GM21619 (cell line): ENCODE measurements around the gene RIC8A.

Source experiments
- ATAC-seq: cut with Tn5 transposase; IDR thresholded peaks from one replicate; pipeline ENCODE4 v1.9.1; 2021; ENCODE audit not compliant: unreplicated experiment

The RIC8A gene

GRCh38 chr11:240315-240714, 32.8 kb downstream of the RIC8A start:
- ATAC-seq, result no peak

- ATAC-seq, result no peak
Measured at GRCh38 chr11:241634-242033, 34.1 kb downstream of the RIC8A start.

- no peak for ATAC-seq
Measured at GRCh38 chr11:244376-244775, 36.9 kb downstream of the RIC8A start.

- ATAC-seq, result no peak
Measured at GRCh38 chr11:249062-249461, 41.6 kb downstream of the RIC8A start.

GRCh38 chr11:250274-250673, 42.8 kb downstream of the RIC8A start:
- ATAC-seq, result no peak

- ATAC-seq, result no peak
Measured at GRCh38 chr11:250740-251299, 43.3 kb downstream of the RIC8A start.

- ATAC-seq, result no peak
Measured at GRCh38 chr11:251550-251949, 44.0 kb downstream of the RIC8A start.

- ATAC-seq, result no peak
Measured at GRCh38 chr11:252666-253065, 45.2 kb downstream of the RIC8A start.

- no peak for ATAC-seq
Measured at GRCh38 chr11:253160-253885, 45.8 kb downstream of the RIC8A start.

GRCh38 chr11:253886-254270, 46.4 kb downstream of the RIC8A start:
- no peak for ATAC-seq

GRCh38 chr11:255176-255575, 47.7 kb downstream of the RIC8A start:
- ATAC-seq, result no peak

- no peak for ATAC-seq
Measured at GRCh38 chr11:255816-256215, 48.3 kb downstream of the RIC8A start.

GRCh38 chr11:256952-257737, 49.6 kb downstream of the RIC8A start:
- ATAC-seq, result no peak

- no peak for ATAC-seq
Measured at GRCh38 chr11:257766-258493, 50.4 kb downstream of the RIC8A start.

- ATAC-seq, result no peak
Measured at GRCh38 chr11:259413-259812, 51.9 kb downstream of the RIC8A start.

GRCh38 chr11:261624-262023, 54.1 kb downstream of the RIC8A start:
- no peak for ATAC-seq
